ENCODE measurements around the gene PMEL. TPM values are rescaled to one million over a fixed set of nuclear protein-coding genes. Genes with fewer than 3 reads are reported as not detected.

Gene PMEL
- total RNA-seq, 1 donor from 2014 or later, result 1.6 TPM

DNA sequence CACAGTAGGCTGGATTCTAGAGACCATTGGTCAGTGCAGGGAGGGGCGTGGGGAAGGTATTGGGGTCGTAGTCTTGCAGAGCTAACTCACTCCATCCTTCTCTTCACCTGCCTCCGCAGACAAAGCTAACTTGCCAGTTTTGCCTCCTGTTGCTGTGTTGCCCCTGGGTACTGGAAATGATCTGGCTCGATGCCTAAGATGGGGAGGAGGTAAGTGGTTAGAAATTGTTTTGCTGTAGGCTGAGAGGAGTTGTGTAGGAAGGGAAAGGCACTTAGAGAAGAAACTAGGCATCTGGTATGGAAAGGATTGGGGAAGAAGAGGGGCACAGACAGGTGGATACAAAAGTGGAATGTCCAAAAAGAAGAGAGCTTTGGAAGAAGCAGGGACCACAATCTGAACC is 23.8 kb downstream of the PMEL start:
- no peak for DNase-seq (ENCODE audit: low read depth)

DNA sequence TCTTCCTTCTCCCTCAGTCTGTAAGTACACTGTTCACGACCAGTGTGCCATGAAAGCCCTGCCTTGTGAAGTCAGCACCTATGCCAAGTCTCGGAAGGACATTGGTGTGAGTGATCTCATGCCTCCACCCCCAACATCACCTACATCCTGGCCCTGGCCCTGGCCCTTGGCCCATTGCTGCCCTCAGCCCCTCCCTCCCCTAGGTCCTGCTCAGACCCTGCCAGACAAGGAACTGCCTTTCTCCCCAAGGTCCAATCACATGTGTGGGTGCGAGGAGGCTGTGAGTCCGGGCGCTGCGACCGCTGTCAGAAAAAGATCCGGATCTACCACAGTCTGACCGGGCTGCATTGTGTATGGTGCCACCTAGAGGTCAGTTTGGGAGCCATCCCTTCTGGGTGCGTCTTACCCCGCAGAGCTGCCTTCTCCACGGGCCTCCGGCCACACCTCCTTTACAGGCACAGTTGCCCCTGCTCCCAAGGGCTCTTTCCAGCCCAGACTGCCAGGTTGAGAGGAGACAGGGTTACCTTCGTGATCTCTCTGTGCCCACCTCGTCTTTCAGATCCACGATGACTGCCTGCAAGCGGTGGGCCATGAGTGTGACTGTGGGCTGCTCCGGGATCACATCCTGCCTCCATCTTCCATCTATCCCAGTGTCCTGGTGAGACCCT is 25.6 kb downstream of the PMEL start:
- peak; percentile 75 for DNase-seq (ENCODE audit: low read depth)

DNA sequence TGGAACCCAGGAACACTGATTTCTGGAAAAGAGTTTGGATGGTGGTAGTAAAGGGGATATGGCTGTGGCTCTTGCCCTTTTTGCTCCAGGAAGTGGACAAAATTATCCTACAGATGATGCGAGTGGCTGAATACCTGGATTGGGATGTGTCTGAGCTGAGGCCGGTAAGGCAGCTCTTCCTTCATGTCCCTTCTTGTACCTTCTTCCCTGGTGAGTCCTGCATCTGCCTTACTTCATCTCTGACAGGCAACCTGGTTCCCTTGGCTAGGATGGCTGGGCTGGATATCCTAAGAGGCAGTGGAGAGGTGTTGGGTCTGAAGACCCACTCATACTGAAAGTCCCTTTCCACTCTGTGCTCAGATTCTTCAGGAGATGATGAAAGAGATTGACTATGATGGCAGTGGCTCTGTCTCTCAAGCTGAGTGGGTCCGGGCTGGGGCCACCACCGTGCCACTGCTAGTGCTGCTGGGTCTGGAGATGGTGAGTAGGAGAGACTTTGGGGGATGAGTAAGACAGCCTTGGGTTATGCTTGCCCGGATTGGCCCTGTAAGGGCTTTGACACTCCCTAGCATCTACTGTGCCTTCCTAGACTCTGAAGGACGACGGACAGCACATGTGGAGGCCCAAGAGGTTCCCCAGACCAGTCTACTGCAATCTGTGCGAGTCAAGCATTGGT is 26.9 kb downstream of the PMEL start:
- no peak for DNase-seq (ENCODE audit: low read depth)

DNA sequence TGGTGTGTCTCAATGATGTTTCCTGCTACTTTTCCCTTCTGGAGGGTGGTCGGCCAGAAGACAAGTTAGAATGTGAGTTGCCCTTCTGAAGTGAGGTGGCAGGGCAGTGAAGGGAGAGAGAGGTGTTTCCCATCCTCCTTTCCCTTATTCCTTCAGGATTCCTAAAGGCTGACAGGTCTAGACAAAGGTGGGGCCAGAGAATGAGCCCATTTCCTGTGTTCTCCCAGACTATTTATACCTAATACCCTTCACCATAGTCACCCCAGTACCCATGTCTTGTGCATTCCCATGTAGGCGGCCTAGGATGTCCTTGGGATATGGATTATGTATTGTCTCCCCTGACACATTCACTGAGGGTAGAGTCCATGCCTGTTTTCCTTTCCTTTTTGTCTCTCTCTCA is 27.9 kb downstream of the PMEL start:
- DNase-seq (ENCODE audit: low read depth), result no peak

DNA sequence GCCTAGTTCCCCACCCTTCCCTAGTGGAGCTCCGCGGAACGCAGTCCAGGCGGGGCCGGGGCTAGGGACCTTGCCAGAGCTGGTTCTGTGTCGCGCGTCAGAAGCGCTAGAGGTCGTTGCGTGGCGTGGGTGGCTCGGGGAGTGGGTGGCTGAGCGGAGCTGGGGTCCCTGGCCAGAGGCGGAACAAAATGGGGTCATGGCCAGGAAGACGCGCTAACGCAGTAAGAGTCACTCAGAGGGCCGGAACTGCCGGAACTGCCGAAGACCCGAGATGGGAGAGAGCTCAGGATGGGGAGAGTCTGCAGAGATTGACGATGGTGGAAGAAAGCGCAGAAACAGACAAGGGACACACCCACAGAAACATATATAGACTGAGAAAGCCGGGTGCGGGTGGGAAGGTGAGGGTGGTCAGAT is 30.1 kb downstream of the PMEL start:
- no peak for DNase-seq (ENCODE audit: low read depth)

DNA sequence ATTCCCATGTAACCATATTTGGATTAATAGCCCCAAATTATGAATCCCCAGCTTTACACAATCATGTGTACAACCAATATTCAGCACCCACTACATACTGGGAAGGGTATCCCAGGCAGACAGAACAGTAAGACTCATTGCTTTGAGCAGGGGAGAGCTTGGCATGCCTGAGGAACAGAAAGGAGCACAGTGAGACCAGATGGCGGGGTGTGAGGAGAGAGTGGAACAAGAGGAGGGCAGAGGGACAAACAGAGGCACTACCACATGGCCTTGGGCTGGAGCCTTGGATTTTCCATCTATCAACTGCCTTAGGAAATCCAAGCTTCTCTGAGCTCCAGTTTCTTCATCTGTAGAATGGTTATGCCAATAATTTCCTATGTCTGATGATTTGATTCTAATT is 31.1 kb downstream of the PMEL start:
- DNase-seq (ENCODE audit: low read depth), result no peak

DNA sequence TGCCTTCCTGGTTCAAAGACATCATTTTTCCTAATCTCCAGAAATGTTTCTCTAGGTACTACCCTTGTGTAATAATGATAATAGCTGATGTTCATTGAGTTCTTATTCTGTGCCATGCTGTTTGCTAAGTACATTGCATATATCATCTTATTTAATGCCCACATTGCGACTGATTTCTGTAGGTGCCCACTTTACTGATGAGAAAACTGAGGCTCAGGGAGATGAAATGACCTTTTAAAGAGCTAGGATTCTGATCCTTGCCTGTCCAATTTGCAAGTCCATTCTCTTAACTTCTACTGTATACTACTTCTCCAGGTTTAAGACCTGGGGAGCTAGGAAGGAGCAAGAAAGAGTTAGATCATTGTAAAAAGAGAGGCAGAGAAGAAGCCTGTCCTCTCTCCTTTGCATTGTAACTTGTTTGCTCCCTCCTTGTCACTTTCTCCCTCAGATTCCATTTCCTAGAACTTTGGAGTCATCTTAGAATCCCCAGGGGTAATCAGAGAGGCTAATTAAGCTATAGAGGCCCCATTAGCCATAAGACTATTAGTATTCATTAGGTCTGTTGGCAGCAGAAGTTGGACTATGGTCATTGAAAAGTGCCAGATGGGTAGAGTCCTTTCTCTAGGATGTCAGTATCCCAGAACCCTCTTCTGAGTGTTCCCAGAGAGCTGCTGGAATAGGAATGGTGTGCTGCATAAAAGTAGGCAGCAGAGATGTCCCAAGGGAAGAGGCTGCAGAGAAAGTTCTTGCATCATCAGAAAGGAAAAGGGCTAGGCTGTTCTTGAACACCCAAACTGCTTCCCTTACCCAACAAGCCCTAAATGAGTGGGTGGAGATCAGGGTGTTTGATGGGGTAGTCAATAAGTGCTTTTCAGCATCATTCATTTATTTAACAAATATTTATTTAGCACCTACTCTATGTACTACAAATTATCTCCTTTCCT is 31.8 kb downstream of the PMEL start:
- no peak for DNase-seq (ENCODE audit: low read depth)

DNA sequence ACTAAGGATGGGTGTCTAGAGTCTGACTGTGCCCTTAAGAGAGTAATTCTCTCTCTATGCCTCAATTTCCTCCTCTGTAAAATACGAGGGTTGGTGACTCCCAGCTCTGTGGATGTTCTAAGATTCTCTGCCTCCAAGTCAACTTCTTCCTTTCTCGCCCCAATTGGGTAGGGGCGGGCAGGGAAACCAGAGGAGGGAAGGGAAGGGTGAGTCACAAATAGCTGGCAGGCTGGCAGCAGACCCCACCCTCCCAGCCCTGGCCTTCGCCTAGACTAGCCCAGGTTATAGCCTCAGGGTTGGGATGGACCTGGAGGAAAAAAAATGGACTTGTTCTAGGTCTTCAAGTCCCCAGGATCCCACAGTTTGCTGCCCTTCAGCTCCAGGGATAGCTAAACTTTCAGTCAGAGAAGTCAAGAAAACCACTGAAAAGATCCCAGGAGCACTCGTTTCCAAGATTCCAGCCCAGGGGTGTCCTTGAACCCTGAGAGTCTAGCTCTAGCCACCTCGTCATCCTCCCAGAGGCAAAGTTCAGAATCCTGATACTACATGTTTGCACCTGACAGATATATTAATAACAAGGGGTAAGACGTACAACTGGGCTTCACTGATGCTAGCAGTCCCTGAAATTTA is 32.6 kb downstream of the PMEL start:
- peak; percentile 70 for DNase-seq (ENCODE audit: low read depth)

DNA sequence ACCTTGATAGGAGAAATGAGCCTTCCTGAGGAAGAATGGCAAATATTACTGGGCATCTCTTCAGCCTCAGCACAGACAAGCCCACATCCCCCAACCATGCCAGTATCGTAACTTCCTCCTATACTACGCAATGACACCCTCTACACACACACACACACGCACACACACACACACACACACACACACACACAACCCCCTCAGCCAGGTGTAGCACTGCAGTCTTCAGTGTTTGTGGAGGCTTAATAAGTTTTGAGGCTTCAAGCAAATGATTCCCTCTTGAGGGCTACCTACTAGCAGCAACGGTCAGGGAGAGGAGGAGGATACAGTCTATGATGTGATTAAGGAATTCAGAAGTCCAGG is 33.3 kb downstream of the PMEL start:
- no peak for DNase-seq (ENCODE audit: low read depth)

DNA sequence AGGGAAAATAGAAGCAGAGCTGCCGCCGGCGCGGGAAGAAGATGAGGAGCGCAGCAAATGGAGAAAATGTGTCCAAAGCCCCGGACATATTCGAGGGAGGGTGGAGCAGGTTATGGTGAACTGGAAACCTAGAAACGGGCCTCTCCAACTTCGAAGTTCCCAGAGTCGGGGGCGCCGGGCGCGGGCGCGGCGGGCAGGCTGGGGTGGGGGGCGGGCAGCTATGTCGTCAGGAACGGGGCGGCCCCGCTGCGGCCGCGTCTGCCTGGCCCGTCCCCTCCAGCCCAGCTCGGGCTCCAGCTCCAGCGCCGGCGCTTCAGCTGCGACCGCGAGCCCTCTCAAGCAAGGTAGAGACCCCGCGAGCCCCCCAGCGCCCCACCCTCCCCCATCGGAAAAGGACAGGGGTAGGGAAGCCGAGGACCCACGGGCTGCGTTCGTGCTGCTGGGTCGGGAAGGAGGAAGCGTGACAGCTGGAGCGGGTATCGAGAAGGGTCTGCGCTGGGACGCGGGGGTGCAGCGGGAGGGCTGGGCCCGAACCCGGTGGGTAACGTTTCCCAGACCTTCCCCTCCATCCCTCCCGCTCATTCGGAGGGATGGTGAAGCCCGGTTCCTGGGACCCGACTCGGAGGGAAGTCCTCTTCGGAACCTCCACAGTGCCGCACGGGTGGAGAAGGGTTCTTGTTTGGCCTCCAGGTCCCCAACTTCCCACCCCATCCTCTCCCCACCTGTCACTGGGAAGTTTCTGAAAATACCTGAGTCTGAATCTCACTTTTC is 33.9 kb downstream of the PMEL start:
- DNase-seq (ENCODE audit: low read depth), result no peak

DNA sequence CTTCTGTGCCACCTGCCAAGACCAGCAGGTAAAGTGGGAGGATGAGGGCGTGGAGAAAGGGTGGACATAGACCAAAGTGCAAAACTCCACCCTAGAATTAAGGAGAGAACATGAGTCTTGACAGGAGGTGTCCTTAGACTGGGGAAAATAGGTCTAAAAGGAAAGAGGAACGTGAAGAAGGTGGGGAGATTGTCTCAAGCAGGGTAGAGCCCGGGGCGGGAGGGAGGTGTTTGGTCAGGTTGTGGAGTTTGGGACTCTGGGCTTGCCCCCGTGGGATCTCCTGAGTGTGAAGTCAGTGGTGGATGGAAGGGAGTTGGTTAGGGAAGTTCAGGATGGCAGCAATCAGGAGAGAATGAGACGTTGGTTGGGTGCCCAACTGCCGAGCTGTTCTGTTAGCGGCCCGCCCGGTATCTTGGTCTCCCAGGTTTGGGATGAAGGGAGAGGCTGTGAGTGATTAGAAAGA is 34.5 kb downstream of the PMEL start:
- DNase-seq (ENCODE audit: low read depth), result no peak

DNA sequence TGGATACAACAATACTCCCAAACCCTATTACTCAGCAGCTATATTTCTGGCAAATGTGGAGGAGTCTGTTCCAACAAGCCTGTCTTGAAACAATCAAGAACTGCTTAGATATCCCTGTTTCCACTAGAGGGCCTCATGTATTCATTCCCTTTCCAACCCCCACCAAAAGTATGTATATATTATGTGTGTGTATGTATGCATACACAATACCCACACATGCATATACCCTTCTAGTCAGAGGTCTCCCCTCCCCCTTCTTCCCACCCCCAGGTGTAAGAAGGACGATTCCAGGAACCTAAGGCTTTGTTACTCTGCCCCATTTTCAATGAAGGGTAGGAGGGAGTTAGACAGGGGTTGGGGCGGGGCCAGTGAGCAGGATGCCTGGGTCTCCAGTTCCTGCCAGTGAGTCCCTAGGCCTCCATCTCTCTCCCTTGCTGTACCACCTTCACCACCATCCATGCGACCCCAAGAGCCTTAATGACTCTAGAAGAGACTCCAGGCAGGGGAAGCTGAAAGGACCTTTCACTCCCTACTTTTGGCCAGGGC is 35.0 kb downstream of the PMEL start, which contains the start of gene DGKA:
Gene DGKA (plus strand): TSS at position 392 of the 546 bp plus-strand sequence. CDS start 5,342 bp downstream, outside the sequence.
- DNase-seq (ENCODE audit: low read depth), result peak; percentile 59

DNA sequence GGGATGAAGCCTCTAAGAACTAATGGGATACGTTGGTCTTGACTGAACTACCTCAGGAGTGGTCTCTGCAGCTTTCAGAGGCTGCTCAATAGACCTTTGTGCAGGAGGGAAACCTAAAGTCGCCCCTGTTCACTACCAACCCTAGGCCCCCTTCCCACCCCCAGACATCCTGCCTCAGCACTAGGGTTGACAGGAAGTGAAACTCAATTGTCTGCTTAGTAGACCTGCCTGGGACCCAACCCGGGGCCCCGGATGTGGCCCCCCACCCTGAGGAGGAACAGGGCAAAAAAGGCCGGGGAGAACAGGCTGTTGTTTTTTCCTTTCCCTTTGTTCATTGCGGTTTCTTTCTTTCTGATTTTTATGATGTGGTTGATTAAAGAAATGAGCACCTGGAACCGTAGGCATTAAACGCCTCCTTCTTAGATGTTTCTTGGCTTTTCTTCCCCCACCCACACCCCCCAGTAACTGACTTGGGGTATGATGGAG is 36.5 kb downstream of the PMEL start:
- DNase-seq (ENCODE audit: low read depth), result no peak

DNA sequence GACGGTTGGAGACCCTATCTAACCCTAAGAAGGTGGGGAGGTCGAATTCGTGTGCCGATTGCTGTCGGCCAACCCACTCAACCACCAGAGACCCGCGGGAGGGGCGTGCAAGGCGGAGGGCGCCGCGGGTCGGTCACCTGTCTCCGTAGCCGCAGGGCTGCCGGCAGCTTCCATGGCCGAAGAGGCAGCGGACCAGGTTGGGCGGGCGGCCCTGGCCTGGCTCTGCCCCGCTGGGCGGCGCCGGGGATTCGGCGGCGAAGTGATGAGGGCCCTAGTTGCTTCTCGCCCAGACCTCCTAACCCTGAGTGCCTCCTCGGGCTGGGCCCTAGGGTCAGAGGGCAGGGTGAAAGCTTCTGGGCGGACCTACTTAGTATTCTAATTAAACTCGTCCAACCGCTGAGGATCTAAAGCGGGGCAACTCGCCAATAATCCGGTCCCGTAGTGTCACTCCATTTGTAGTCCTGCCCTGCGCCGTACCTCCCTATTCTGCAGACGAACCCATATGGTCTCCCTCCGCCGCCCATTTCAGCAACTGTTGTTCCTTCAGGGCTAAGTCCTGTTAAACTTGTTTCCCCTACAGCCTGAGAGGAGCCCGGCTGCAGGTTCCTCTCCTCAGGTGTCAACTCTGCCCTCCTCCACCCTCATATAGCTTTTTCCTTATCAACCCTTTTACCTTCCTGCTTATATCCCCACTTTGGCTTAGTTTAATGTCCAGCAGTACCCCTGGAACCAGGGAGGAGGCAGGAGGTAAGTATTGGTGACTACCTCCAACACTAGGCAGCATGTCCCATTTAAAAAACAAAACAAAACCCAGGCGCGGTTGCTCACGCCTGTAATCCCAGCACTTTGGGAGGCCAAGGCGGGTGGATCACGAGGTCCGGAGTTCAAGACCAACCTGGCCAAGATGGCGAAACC is 38.0 kb downstream of the PMEL start, which contains the start of gene PYM1:
Gene PYM1 (minus strand): TSS at position 307 of the 915 bp plus-strand sequence. CDS start 133 bp downstream, at position 174.
- peak; percentile 59 for DNase-seq (ENCODE audit: low read depth)

DNA sequence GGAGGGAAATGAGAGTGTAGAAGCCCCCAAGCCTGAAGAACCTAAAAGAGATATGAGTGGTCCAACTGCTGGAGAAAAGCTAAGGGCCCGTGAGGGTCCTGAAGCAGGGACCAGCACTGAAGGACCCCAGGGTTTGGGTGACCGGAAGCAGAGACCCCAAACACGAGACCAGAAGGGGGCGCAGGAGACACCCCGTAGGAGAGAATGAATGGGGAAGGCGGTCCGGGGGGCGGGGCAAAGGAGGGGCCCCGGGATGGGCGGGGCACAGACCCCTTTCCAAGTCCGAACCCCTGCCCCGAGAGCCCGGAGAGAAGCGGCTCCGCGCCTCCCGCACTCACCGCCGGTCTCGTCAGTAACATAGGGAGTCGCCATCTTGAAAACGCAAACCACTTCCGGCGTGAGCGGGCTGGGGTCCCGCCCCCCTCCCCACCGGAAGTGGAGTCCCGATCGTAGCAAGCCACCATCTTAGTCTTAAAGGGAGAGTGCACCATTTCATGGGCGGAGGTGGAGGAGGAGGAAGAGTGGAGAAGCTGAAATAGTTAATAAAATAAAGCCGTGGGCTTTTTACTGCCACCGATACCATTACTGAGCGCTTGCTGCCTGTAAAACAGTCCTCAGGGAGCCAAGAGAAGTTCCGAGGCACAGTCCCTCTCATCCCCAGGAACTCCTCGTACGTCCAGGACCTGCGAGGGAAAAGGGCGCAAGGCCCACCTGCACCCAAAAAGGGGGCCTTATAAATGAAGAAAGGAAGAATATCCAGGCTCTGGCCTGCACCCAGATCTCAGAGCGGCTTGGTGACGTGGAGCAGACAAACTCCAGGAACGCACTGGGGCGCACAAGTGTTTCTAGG is 38.9 kb downstream of the PMEL start:
- peak; percentile 82 for DNase-seq (ENCODE audit: low read depth)

DNA sequence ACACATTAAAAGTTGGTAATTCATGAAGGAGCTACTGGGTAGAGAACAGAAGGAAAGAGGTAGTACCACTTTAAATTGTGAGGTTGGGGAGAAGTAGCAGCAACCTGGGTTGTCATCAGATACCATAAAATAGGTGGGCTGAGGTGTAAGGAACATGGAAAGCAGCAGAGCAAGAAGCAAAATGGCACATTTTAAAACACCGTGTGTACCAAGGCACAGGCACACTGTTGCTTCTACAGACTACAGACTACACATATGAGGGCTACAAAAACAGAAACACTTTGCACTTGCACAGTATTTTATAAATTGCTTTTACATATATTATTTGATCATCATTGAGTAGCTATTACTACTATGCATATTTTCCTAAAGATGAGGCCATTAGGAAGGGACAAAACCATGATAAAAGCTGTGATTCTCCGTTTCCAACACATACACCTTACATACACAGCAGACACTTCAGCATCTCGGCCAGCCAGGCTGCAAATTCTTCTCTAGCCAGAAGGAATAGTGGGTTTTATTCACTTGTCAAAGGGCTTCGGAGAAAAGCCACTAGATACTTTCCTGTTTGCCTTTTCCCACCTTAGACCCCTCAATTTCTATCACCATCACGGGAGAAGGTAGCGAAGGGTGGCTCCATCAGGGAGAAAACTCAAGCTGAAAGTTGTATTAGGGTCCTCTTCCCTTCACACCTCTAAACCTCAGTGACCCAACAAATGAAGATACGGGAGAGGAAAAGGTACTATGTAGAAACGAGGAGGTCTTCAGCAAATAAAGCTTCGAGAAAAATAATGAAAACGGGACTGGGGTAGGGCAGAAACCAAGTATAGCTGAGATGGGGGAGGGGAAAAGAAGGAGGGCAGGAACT is 39.7 kb downstream of the PMEL start:
- no peak for DNase-seq (ENCODE audit: low read depth)

DNA sequence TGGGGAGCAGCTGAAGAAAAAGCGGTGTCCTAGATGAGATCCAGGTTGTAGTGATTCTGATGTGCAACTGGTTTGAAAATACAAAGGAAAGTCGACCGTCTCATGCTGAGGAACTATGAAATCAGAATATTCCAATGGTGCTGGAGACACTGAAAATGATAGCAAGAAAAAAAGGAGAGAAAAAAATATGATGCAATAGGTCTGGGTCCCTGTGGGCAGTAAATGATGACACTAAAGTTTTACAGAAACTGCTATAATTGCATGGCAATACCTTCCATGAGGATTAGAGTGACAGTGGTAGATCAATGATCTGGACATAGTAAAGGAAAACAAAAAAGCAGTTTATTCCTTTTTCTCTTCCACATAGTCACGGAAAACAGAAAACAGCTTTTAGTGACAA is 40.5 kb downstream of the PMEL start:
- DNase-seq (ENCODE audit: low read depth), result no peak
